Measurements from ENCODE around the gene ZNF780A.
A peak's percentile ranks its signal among the peaks of the same experiment; 100 is the strongest.
"Not testable (repeated sequence)": the region's sequence is repeated elsewhere in the genome, so short reads cannot be mapped to it uniquely, and the experiment has no call there.

The ZNF780A gene

DNA sequence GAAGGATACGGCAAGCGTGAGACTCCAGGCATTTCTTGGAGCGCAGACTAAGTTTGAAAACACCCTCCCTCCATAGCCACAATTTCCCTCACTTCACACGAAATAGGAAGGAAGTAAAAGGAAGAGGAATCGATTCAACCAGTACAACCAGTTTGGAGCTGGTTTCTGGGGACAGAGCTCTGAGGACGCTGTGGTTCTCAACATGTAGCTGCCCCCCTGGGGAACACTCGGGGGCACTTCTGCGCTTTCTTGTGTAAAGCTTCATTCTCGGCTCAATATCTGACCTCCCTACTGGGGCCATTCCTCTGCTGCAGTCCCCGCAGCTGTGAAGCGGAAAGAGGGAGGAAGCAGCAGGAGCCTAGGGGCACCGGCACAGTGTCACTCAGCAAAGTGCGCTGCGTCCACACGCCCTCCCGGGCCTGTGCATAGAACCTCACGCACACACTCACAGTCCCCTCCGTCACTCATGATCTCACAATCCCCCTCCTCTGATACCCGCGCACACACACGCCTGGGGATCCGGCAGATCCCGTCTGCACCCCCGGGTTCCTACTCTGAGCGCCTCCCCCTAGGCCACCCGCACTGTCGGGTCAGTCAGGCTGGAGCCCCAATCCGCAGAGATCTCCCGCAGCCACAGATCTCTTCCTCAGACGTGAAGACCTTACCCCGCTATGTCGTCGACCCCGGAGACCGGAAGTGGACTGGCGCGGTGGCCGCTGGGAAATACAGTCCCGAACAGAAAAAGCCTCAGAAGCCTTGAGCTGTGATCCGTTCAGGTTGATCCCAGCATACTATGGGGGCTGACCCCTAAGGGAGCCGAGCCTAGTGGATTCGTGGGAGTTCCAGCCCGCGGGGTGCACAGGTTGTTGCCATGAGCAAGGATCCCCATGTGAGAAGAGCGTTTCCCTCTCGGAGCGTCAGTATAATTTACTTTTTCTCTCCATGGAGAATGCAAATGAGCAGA, at the start of gene ZNF780A:
ZNF780A (minus strand) TSS at position 703 of the 964 bp plus-strand sequence. CDS start 6,190 bp downstream, outside the sequence.
- DNase-seq: peak; percentile 71 to 89 (median 87)

DNA sequence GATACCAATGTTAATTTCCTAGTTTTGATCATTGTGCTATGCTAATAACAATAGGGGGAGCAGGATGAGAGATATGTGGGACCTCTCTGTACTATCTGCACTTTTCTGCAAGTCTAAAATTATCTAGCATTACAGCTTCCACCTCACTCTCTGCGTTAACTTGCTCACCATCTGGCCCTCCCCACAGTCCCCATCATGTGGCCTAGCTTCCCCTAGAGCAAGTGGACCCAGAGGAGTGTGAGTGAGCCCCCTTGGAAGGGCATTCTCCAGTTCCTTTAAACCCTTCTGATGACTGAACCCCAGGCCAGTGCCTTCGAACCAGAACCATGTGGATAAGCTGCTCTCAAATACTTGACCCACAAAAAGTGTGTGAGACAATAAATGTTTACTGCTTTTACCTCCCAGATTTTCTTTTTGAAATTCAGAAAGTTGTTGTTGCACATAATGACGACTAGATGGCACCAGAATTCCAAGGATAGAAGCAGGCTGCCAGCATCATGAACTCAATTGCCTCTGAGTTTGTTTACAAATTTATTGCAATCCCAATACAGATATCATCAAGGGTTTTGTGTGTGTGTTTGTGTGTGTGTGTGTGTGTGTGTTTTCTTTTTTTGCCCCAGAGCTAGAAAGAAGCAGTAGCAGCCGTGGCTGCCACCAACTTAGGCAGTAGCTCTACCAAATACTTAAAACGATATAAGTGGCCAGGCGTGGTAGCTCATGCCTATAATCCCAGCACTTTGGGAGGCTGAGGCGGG, 49.0 kb upstream of the ZNF780A start:
- DNase-seq: peak; percentile 10 to 71 (median 58)

DNA sequence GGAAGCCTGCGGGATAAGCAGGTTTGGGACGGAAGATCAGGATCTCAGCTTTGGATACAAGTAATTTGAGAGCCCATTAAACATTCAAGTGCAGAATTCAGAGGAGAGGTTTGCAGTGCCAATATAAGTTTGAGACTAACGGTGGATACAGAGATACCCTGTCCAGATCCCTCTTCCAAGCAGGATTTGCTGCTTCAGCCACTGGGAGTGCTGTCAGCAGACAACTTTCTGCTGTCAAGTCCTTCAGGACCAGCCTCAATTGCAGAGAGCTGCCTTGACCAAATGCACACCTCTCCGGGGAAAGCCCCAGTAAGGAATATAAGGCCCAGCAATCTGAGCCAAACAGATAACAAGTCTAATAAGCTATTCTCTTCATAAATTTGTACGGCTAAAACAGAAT, 46.1 kb upstream of the ZNF780A start:
- no peak for DNase-seq

DNA sequence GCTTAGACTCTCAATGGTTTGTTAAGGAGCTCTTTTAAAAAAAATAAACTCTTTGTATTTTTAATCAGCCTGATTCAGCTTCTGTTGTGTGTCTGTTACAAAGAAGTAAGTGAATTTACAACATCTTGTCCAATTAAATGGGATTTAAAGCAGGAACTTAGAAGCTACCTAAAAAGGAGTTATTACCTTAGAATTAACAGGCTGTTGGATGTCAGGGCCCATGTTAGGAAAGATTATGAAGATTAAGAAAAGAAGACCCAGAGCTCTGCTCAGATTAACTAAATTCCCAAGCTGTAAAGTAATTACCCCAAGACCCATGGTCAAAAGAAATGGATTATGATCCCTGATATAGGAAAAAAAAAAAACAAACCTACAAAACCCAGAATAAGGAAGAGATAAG, 44.1 kb upstream of the ZNF780A start:
- no peak for DNase-seq

DNA sequence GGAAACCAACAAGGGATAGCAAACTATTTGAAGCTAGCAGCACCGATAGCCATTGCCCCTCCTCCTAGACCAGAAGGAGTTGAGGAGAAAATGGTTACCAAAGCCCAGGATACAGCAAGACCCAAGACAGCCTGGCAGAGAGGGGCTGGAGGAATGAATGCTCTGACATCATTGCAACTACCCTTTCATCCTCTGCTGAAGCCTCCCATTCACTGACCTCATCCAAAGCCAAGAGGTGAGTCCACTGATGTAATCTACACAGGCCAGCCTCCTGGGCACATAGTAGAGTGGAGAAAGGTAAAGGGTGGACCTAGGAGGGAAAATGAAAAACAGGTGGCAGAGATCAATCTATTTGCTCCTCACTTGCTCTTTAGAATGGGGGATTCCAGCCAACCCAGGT, 42.7 kb upstream of the ZNF780A start:
- DNase-seq: no peak

DNA sequence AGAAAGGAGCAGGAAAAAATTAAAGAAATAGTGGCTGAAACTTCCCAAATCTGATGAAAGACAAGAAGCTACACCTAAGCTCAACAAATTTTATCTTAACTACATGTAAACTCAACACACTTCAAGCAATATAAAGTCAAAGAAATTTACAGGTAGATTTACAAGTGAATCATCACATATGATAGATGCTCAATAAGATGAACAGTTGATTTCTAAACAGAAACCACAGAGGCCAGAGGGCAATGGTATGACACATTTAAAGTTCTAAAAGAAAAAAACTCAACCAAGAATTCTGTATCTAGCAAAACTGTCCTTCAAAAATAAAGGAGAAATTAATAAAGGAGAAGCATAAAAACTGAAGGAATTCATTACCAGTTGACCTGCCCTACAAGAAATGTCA, 39.3 kb upstream of the ZNF780A start:
- no peak for DNase-seq

DNA sequence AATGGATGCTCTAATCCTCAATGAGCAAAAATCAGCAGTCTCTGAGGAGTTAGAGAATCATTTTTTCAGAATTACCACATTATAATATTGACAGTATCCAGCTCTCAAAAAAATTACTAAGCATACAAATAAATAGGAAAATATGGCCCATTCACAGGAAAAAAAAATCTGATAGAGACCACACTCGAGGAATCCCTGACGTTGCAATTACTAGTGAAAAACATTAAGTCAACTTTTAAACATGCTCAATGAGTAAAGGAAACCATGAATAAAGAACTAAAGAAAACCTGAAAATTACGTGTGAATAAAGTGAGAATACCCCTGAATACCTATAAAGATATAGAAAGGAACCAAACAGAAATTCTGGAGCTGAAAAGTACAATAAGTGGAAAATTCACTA, 38.7 kb upstream of the ZNF780A start:
- DNase-seq: no peak

DNA sequence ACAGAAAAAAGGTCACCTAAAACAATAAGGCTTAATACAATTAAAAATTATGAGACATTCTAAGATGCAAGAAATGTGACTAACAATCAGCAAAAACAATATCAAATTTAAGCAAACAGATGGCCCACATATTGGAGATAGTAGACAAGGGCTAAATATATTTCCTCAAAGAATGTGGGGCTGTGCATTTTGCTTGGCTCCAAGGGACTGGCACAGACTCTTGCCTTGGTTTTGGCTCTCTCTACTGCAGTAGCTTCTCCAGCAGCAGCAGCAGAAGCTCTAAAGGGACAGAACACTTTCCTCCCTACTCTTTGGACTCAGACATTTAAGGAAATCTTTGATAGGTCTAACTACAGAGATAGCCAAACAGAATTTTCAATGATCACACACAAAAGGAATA, 38.2 kb upstream of the ZNF780A start:
- no peak for DNase-seq

DNA sequence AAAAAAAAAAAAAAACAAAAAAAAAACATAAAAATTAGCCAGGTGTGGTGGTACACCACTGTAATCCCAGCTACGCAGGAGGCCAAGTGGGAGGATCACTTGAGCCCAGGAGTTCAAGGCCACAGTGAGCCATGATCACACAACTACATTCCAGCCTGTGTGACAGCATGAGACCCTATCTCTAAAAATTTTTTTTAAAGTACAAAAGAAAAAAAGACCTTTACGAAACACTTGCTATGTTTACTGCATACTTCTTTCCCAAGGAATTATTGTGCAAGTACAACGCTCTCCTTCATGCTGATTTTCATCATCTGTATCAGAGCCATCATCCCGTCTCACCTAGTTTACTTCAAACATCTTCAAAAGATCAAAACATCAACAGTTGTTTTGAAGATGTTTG, 28.6 kb upstream of the ZNF780A start:
- DNase-seq: no peak

DNA sequence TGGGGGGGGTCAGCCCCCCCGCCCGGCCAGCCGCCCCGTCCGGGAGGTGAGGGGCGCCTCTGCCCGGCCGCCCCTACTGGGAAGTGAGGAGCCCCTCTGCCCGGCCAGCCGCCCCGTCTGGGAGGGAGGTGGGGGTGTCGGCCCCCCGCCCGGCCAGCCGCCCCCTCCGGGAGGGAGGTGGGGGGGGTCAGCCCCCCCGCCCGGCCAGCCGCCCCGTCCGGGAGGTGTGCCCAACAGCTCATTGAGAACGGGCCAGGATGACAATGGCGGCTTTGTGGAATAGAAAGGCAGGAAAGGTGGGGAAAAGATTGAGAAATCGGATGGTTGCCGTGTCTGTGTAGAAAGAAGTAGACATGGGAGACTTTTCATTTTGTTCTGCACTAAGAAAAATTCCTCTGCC, 27.9 kb upstream of the ZNF780A start:
- not testable (repeated sequence) for DNase-seq

DNA sequence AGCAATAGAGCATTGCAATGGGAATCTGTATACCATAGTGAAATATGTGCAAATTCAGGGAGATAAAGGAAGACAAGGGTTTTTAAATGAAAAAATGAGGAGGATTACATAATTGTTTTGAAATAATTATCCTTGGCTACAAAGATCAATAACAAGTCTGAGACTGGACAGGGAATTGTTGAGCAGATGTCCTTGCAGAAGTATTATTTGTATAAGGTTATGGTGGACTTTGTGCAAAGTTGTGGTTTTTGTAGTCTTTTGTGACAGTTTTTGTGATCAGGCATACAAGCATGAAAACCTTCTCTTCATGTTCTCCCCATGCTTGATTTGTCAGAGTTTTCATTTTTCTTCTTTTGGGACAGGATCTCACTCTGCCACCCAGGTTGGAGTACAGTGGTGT, 25.3 kb upstream of the ZNF780A start:
- no peak for DNase-seq

DNA sequence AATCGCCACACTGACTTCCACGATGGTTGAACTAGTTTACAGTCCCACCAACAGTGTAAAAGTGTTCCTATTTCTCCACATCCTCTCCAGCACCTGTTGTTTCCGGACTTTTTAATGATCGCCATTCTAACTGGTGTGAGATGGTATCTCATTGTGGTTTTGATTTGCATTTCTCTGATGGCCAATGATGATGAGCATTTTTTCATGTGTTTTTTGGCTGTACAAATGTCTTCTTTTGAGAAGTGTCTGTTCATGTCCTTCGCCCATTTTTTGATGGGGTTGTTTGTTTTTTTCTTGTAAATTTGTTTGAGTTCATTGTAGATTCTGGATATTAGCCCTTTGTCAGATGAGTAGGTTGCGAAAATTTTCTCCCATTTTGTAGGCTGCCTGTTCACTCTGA, 23.4 kb upstream of the ZNF780A start:
- not testable (repeated sequence) for DNase-seq

DNA sequence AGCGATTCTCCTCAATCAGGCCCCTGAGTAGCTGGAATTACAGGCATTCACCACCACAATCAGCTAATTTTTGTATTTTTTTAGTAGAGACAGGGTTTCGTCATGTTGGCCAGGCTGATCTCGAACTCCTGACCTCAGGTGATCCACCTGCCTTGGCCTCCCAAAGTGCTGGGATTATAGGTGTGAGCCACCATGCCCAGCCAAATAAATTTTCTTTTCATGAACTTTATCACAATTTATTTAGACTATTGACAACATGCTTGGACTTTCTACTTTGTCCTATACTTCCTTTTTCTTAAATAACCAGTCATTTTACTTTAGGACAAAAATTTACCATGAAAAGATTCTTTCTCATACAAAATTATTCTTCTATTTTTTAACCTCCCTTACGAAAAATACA, 21.5 kb upstream of the ZNF780A start:
- not testable (repeated sequence) for DNase-seq

DNA sequence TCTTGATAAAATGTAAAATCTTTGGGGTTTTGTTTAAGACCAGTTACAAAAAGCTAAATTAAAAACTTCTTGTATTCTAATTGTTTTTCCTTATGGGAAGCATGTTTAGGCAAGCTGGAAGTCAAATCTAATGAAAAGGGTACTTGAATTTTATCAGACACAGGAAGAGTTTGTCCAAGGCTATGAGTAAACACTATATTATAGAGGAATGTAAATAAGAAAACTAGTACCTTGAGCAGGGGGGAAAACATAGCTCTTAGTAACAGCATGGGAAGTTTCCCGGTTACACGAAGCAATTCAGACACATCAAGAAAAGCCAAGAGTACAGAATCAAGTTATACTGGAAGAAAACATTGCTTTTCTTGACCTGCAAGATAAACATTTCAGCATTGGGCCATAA, 19.8 kb upstream of the ZNF780A start:
- no peak for DNase-seq

DNA sequence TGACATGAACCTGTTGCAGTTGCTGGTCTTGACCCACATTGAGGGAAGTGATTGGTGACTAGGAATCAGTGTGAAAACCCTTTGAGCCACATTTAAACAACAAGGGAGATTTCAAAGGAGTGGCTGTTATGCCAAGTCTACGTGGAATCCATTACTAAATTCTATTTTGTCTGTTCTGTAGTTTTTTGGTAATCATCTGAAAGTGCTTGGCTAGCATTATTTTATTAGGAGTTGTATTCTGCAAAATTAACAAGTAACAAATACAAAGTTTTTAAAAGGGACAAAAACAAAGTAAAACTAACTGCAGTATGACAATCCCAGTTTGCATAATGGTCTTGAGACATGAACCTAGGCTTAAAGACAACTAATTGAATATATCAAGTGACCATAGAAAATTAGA, 14.0 kb upstream of the ZNF780A start:
- DNase-seq: no peak

DNA sequence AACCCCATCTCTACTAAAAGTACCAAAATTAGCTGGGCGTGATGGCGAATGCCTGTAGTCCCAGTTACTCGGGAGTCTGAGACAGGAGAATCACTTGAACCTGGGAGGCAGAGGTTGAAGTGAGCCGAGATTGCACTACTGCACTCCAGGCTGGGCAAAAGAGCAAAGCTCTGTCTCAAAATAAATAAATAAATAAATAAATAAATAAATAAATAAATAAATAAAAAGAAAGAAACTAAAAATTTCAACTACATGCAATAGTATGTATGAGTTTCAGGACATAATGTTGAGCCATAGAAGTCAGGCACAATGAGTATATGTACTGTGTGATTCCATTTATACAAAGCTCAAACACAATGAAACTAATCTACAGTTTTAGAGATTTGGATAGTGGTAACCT, 12.9 kb upstream of the ZNF780A start:
- DNase-seq: no peak

DNA sequence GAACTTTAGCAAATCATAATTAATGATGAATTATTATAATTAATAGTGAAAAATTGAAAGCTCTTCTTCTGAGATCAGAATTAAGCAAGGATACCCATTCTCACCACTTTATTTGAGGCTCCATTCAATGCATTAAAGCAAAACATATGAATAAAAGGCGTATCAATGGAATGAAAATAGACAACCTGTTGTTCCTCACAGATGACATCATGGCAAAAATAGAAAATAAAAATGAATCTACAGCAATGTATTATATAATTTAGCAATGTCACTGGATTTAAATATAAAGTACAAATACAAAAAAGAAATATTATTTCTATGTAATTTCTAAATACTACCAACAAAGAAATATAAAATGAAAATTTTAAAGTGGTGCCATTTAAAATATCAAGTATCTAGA, 11.1 kb upstream of the ZNF780A start:
- no peak for DNase-seq

DNA sequence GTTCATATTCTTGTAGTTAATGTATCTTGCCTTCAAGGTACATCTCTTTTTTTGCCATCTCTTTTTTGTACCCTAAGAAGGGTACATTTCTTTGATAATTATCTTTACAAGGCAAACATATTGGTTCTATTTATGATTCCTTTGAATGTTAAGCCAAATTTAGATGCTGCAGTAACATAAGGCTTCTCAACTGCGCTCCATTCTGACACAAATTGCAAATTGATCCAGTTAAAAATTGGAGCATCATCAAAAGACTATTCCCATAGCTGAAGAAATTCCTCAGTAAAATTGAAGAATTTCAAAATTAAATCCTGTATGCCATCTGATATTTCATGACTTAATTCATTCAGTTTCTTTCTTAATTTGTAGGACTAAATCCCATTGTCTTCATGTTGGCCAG, 2.7 kb upstream of the ZNF780A start:
- no peak for DNase-seq

DNA sequence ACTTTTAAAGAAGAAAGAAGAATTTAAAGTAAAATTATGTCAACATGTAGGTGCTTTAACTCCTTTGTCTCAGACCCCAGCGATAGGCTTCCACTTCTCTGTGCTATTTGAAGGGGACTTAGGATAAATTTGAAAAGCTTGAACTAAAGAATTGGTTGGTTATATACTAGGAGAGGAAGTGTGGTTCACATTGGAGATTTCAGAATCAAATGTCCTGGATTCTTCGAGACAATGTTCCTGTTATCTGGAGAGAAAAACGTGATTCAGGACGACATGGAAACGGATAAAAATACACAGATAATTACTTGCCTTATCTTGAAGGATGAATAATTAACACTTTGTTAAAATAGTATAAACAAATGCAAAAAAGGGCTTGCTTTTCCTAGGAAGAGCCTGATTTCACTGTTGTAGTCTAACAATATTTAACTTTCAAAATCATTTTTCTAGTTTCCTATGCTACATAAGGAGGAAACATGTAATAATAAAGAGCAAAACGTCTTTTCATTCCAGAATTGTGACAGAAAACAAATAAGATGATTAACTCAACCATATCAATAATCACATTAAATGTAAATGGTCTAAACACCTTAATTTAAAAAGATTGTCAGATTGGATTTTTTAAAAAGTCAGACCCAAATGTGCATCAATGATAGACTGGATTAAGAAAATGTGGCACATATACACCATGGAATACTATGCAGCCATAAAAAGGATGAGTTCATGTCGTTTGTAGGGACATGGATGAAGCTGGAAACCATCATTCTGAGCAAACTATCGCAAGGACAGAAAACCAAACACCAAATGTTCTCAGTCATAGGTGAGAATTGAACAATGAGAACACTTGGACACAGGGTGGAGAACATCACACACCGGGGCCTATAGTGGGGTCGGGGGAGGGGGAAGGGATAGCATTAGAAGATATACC, 724 bp upstream of the ZNF780A start:
- DNase-seq: no peak

DNA sequence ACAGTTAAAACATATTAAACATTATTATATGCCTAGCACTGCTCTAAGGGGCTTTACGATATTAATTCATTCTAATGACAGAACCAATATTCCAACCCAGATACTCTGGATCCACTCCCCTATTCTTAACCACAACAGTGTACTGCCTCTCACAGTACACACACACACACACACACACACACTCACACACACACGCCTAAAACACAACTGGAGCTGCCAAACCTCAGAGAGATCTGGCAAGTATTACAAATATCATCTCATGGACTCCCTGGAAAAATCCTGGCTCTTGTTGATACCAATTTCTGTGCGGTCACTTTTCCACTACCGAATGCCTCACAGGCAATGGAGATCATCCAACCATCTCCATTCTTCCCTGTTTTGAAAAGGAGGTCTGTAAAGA, 1.3 kb downstream of the ZNF780A start:
- no peak for DNase-seq

DNA sequence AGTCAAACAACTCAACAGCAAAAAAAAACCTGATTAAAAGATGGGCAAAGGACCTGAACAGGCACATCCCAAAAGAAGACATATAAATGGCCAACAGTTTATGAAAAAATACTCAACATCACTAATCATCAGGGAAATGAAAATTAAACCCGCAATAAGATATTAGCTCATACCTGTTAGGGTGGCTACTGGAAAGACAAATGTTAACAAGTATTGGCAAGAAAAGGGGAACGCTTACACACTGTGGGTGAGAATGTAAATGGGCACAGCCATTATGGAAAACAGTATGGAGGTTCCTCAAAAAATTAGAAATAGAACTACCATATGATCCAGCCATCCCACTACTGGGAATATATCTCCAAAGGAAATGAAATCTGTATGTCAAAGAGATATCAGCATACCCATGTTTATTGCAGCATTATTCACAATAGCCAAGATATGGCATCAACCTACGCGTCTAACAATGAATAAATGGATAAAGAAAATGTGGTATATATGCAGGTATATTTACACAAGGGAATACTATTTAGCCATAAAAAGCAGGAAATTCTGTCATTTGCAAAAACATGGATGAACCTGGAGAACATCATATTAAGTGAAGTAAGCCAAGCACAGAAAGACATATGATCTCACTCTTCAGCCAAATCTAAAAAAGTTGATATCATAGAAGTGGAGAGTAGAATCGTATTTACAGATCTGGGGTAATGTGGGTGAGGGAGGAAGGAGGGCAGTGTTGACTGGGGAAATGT, 2.3 kb downstream of the ZNF780A start:
- no peak for DNase-seq

DNA sequence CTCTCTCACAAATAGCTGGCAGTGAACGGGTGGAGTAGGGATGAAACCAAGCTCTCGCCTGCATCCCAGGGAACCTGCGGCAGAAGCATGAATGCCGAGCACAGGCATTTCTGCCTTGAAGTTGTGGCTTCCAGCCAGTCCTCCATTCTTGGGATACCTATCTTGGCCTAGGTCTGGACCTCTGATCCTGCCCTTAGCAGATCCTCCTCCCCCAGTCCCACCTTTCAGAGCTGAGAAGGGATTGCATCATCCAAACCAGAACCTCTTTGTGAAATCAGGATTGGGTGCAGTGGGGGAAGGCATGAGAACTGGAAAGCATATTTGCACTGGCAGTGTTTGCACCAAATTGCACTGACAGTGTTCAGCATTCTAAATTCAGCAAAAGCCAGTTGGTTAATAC, 5.8 kb downstream of the ZNF780A start:
- no peak for DNase-seq
